ENCODE results near the gene BRAT1.
A peak's percentile ranks its signal among the peaks of the same experiment; 100 is the strongest.

The BRAT1 gene

DNA sequence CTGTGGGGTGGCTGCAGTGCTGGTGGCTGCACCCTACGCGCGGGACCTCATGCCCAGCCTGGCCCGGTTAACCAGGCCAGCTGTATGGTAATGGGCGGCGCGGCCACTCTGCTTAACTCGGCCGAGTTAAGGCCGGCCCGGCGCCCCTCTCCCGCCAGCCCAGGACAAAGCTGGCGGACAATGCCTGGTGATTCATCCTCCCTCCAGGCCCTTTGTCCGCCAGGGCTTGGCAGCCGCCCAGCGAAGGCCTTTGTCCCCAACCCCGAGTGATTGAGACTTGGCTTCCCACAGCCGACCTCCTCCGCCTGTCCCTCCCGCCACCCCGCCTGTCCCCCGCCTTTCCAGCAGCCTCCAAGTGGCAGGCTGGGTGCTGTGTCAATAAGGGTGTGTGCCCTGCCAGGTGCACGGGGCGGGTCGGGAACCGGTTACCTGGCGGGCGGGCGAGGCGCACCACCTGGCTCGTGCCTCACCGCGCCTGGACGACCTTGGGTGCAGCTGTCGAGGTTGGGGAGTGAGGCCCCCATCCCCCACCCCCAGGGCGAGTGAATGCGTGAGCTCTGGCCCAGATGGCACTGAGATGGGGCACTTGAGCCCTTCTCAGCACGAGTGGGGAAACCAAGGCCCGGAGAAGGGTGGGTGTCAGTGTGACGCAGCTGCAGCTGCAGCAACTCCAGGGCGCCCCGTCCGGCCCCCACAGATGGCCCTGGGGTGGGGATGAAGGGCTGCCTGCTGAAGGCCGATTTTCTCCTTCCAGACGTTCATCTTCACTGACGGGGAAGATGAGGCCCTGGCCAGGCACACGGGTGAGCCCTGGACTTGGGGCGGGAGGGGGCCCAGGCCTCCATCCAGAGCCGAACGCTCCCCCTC lies 31.1 kb downstream of the BRAT1 start:
- no peak for DNase-seq (ENCODE audit: low read depth in 2 of 2)

DNA sequence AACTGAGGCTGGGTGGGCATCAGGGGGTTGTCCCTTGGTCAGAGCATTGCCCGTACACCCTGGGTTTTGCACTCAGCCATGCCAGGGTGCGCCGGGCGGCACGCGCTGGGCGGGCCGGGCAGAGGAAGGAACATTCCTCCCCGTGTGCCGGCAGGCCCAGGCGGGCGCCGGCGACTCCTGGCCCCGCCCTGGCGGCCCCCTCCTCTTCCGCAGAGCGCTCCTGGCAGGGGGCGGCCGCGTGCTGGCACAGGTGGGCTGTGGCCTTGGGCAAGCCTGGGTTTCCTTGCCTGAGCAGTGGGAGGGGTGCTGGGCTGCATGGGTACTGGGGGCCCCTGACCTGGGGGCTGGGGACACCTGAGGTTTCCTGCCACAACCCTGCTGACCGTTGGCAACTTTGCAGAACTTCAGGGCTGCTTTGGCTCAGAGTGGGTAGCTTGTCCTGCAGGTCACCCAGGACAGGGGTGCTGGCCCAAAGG lies 31.8 kb downstream of the BRAT1 start:
- no peak for DNase-seq (ENCODE audit: low read depth in 2 of 2)

DNA sequence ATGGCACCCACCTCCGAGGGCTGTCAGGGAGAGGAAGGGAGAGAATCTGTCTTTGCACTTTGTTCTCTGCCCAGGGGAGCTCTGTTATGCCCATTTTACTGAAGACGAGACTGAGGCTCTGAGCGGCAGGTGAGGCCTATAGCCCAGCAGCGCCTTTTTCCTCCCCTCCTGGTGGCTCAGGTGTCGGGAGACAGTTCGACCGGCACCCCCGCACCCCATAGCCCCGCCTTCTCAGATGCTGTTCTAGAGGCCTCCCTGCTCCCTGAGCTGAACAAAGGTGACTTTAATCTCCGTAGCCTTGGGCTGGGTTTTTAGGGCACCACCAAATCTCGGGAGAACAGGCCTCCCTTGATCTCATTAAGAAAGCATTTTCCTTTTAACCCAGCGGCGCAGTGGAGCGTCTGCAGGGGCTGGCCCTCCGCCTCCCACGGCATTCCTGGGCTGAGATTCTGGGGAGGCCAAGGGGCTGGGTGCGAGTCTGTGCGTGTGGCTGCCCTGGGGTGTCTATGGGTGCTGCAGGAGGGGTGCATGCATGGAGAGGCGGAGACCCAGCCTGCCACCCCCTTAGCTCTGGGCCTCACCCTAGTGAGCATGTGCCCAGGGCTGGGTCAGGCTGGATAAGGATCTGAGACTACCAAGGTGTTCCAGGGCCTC lies 32.4 kb downstream of the BRAT1 start:
- no peak for DNase-seq (ENCODE audit: low read depth in 2 of 2)

DNA sequence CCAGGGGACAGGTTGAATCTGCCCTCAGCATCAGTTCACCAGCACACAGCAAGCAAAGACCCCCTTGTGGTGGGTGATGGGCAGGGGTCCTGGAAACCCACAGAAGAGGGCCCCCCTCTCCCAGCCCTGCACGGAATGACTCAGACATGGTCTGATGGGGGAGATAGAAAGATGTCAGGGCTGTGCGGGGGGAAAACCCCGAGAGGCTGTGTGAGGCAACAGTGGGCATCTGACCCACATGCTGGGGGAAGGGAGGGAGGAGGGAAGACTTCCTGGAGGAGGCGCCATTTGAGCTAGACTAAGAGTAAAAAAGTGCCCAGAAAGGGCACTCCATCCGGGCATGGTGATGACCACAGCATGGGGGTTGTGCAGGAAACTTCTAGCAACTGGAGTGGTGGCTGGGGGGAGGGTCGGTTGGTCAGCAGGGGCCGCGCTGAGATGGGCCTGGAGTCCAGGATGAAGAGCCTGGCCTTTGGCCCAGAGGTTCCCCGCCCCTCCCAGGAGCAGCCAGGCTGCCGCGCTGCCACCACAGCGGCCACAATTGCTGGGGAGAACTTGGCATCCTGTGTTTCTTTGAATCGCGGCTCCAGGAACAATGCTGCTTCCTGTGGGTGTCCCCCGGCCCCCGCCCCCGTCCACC lies 33.3 kb downstream of the BRAT1 start:
- DNase-seq (ENCODE audit: low read depth in 2 of 2), result peak; percentile 67 to 69

DNA sequence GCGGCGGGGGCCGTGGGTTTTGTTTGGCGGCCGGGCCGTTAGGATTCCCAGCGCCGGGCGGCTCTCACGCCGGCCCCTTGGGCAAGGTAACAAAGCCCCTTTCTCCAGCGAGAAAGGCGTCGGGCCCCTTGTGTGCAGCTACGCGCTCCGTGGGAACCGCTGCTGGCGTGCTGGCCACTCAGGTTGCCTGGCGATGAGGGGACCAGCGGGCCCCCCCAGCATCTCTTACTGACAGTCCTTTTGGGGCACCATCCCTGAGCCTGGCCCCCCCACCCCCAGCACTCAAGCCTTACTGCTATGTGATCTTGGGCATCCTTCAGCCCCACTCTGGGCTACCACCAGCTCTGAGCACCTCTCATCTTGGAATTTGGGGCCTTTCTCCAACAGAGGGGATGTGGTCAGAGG lies 34.0 kb downstream of the BRAT1 start:
- no peak for DNase-seq (ENCODE audit: low read depth in 2 of 2)

DNA sequence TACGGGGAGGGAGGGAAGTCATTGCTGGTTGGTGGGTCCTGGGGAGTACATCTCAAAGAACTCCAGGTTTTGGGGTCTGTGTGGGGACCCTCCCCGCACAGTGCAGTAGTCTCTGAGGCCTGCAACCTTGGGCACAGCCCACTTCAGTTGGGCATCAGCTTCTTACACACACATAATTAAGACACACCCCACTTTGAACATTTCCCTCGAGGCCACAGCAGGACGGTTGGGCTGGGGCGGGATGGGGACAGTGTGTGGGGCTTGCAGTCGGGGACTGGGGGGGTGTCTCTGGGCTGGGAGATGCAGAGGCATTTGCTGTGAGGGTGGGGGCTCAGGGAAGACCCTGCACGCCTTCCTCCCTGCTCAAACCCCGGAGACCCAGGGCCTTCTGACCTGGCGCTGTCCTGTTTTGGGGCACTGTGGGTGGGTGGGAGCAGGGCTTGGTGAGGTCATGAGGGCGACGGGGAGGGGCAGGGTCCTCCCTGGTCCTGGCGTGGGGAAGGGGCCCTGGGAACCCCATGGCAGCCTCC lies 34.5 kb downstream of the BRAT1 start:
- no peak for DNase-seq (ENCODE audit: low read depth in 2 of 2)

DNA sequence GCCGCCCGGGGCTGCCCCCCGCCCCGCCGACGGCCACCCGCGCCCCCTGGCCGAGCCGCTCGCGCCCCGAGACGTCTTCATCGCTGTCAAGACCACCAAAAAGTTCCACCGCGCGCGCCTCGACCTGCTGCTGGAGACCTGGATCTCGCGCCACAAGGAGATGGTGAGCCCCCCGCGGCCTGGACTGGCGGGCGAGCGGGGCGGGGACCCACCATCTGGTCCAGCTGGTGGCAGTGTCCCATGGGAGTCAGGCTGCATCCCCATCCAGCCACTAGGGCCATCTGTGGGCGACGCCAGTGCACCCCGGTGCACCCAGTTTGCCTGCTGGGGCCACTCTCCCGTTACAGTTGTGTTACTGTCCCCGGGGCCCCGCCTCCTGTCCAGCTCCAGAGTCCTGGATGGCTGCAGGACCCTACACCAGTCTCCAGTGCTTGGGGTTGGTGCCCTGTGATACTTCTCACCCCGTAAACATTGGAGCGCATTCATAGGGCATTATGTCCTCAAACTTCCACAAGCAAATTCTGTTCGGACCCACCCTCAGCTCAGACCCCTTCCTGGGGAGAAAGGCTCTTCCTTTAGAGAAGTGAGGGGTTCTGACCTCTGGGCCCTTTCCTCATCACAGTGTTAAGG lies 35.1 kb downstream of the BRAT1 start:
- no peak for DNase-seq (ENCODE audit: low read depth in 2 of 2)

DNA sequence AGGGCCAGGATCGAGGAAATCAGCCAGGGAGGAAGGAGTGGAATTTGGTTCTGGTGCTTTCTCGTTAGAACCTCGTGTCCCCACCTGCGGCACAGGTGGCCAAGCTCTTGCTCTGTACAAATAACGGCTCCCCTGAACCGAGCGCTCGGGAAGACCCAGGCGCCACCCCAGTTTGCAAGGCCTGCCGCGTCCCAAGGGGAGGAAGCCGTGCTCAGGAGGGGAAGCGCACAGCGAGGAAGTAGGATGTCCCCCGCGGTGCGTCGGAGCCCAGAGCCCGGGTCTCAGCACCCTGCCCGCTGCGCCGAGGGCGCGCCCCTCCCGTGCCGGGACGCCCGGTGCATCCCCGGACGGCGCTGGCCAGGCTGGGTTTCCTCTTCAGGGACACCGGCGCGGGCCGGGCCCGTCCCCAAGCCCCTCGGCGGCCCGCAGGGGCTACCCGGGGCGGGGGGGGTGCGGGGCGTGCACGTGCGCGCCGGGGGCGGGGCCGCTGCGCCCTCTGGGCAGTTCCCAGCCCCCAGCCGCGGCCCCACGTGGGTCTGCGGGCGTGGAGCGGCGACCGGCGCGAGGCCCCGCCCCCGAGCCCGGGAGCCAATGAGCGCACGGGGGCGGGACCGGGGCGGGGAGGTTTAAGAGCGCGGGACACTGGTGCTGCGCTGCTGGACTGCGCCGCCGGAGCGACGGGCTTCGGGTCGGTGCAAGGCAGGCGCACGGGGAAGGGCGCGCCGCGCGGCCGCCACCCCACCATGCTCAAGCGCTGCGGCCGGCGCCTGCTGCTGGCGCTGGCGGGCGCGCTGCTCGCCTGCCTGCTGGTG lies 36.0 kb downstream of the BRAT1 start, which contains the start of gene LFNG:
Gene LFNG, plus strand, starts transcription at position 656 of the 812 bp plus-strand sequence. Its CDS starts 88 bp downstream, at position 744.
- DNase-seq (ENCODE audit: low read depth in 2 of 2), result peak; percentile 78 to 89

DNA sequence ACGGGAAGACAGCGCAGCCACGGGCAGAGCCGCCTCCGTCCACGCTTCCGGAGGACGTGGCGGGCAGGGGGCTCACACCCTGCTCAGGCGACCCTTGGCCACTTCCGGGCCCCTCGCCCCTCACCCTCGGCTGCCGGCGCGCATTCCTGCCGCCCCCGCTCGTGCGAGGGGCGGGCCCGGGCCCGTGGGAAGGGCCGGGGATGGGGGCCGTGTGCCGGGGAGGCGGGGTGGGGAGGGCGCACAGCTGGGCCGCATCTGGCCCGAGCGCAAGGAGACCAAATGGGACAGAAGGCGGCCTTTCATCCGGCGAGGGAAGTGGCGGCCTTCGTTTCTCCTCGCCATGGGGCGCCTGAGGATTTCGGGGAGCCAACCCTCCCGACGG lies 36.6 kb downstream of the BRAT1 start:
- DNase-seq (ENCODE audit: low read depth in 2 of 2), result no peak

DNA sequence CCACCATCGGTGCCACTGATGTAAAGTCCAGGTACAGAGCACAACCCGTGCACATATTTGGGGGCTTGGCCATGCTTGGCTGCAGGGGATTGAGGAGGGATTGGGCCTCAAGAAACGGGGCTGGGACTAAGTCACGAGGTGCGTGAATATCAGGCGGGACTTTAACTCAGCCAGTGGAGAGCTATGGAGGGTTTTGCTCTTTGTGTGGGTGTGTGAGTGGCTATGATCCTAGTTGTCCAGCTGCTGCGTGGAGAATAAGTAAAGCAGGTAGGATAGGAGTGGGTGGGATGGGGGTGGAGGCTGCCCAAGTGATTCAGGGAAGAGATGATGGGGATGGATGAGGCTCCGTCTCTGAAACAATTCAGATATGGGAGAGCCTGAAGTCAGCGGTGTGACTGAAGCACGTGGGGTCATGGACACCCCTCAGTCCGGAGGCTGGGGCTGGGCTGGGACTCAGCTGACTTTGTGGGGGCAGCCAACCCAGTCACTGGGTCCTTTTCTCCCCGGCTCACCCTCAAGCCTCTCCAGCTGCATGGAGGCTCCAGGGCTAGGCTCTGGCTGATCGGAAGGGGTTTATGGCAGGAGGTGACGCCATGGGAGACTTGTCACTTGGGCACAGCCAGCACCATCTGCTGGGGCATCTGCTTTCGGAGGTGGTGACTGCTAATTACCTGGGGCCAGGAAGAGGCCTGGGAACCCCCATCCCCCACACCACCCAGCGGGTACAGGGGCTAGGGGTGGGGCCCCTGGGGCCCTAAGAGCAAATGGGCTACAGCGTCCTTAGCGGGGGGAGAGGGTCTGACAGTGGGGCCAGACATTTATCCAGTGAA lies 37.4 kb downstream of the BRAT1 start:
- no peak for DNase-seq (ENCODE audit: low read depth in 2 of 2)

DNA sequence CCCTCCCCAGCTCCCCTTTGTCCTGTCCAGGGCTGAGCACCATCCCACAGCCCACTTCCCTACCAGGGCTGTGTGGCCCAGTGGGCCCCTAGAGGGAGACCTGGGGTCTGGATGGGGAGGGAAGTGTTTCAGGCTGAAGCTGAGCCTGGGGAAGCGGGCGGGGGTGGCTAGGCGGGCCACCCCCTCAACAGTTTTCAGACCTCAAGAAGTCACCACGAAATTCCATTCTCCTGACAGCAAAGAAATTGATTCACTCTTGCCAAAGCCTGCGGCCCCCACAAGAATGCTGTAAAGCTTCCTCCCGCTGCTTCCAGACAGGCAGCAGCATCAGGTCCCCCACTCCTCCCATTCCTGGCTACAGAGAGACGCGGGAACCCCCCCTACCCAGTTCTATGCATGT lies 38.3 kb downstream of the BRAT1 start:
- no peak for DNase-seq (ENCODE audit: low read depth in 2 of 2)

DNA sequence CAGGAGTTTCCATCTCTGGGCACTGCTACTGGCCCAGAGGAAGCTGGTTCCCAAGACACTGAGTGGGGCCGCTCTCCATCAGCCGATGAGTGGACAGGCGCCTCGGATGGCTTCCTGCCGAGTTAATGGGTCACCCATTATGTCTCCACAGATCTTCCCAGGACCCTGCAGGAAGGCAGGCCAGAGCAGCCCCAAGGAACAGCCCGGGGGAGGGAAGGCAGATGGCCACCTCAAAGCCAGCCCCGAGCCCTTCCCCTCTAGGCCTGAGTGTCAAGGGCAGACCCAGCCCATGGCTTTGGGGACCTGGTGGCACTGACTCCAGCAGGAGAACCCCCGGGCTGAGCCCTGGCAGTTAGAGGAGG lies 39.1 kb downstream of the BRAT1 start:
- DNase-seq (ENCODE audit: low read depth in 2 of 2), result no peak

DNA sequence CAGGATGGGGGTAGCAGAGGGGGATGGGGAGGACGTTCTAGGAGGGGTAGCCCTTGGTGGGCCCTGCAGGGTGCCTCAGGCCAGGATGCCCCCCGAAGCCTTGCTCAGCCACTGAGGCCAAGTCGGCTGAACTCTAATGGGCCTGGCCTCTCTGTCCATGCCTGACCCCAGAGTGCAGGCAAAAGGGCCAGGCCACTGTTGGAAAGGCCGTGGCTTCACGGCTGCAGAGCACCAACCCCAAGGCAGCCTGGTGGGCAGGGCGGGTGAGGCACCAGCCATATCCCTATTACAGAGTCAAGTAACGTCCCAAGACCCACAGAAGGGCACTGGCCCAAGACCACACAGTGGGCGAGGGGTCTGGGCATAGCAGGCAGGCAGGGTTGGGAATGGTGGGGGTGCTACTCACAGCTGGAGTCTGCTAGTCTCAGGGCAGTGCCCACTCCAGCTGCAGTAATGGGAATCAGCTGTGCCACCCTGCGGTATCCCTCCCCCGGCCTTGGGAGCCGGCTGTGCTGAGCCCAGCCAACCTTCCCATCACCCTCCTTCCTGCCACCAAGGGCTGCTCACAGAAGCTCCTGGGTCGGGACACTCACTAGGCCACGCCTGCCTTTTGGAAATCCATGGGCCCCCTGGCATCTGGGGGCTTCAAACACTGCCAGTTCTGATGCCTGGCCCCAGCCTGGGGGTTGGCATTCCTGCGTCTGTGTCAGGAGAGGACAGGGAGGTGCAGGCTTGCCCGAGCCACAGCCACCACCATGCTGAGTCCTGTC lies 39.7 kb downstream of the BRAT1 start:
- DNase-seq (ENCODE audit: low read depth in 2 of 2), result no peak

DNA sequence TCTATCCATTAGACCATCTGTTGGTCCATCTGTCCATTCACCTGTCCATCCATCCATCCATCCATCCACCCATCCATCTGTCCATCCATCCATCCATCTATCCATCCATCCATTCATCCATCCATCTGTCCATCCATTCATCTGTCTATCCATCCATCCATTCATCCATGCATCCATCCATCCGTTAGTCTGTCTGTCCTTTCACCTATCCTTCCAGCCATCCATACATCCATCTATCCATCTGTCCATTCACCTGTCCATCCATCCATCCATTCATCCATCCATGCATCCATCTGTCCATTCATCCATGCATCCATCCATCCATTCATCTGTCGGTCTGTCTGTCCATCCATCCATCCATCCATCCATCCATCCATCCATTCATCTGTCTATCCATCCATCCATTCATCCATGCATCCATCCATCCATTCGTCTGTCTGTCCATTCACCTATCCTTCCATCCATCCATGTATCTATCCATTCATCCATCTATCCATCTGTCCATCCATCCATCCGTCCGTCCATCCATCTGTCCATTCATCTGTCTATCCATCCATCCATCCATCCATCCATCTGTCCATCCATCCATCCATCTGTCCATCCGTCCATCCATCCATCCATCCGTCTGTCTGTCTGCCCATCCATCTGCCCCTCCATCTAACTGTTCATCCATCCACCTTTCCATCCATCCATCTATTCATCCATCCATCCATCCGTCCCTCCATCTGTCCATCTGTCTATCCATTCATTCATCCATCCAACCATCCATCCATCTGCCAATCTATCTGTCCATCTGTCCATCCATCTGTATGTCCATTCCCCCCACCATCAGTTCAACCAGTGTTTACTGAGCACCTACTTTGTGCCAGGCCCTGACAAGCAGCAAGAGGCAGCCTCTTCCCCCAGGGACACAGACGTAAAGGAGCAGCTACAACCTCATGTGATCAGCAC lies 40.6 kb downstream of the BRAT1 start:
- DNase-seq (ENCODE audit: low read depth in 2 of 2), result no peak

DNA sequence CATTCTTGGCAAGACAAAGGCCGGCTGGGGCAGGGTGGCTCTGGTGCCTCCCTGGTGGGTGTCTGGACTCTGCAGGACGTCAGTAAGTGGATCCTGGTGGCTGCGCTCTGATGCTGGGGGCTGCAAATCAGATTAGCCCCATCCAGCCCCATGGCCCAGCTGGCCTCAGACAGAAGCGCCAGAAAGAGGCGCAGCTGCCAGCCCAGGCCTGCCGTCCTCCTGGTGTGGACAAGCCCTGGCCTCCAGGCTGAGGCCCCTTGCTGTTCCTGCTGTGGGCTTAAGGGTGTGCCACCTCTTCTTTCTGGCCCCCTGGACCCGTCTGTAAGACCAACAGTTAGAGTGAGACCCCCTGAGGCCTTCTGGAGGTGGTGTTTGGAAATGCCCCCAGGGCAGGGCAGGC lies 41.6 kb downstream of the BRAT1 start:
- DNase-seq (ENCODE audit: low read depth in 2 of 2), result no peak

DNA sequence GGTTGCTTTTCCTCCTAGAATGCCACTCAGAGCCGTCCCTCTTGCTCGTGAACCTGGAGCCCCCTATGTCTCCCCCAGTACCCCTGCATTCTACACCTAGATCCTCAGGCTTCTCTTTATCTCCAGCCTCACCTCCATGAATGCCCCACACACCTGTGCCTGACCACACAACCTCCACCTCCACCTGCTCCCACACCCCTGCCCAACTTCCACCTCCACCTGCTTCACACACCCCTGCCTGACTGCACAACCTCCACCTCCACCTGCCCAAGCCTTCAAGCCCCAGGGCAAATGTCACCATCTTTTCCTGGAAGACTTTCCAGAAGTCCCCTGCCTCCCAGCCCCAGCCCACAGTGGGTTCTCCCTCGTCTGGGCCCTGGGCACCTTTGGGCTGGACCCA lies 42.6 kb downstream of the BRAT1 start:
- no peak for DNase-seq (ENCODE audit: low read depth in 2 of 2)

DNA sequence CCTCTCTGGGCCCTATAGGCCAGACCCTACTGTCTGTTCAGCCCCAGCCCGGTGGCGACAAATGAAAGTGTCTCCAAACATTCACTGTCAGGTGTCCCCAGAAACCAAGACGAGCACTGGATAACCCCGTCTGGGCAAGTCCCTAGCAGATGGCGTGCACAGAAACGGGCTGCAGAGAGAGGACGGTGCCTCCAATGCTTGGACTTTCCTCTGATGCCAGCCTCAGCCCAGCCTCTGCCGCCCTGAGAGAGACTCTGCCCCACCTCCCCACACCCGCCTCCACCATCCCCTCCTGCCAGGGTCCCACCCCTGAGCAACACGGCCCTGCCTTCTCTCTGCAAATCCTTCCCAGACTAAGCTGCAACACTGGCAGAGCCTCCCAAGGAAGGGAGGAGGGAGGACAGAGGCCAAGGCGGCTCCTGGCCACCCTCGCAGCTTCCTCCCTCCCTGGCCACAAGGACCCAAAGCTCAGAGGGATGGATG lies 43.1 kb downstream of the BRAT1 start:
- no peak for DNase-seq (ENCODE audit: low read depth in 2 of 2)

DNA sequence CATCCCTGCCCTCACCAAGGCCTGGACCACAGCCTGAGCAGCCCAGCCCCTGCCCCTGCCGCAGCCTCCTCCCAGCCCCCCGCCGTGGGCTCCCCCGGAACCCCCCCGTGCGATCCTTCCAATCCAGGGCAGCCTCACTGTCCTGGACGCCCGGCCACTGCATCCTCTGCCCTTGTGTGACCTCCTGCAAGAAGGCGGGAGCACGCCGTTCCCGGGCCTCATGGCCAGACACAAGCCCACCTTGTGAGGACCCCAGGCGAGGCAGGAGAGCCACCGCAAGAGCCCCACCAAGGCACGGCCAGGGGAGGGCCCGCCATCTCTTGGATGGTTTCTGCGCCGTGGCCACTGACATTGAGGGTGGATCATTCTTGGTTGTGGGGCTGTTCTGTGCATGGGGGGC lies 43.6 kb downstream of the BRAT1 start:
- no peak for DNase-seq (ENCODE audit: low read depth in 2 of 2)

Data from stimulated activated CD8-positive, alpha-beta memory T cell treated with anti-CD3 and anti-CD28 coated beads, Interleukin-2, amount 100 ng/mL, for 48 hours (primary cell).